K562 (cell line): Measurements from ENCODE around the gene LCA5L. TPM values are rescaled to one million over a fixed set of nuclear protein-coding genes. Genes with fewer than 3 reads are reported as not detected.

Experiments used
- ATF7 ChIP-seq: fragments of 450-650 bp; IDR thresholded peaks from 2 replicates; pipeline ENCODE4 v1.7.1; 2014; ENCODE audit warnings: mild to moderate bottlenecking, moderate library complexity
- CEBPZ ChIP-seq: fragments of 150-350 bp; IDR thresholded peaks from 2 replicates; pipeline ENCODE4 v1.6.1; 2014; ENCODE audit warnings: low read depth, mild to moderate bottlenecking, low read length, borderline replicate concordance
- HCFC1 ChIP-seq: IDR thresholded peaks from 2 replicates; pipeline ENCODE4 v1.6.1; 2012; ENCODE audit warnings: low read depth, low read length, improper control_type of control experiment
- HNRNPLL ChIP-seq: fragments of 200-400 bp; formaldehyde crosslinking; IDR thresholded peaks from 2 replicates; pipeline ENCODE4 v1.6.1; 2017; ENCODE audit warnings: low read length, low read depth, mild to moderate bottlenecking; ENCODE audit not compliant: poor library complexity, severe bottlenecking
- KDM1A ChIP-seq, 2 experiments: fragments of 450-650 bp; IDR thresholded peaks; 2 replicates each; pipeline ENCODE4 v1.6.1; 2016; ENCODE audit warnings: mild to moderate bottlenecking in 2 of 2
- KDM4B ChIP-seq, 2 experiments: fragments of 450-650 bp in 1 of 2; sonication (generic) in 1 of 2; IDR thresholded peaks; 2 replicates each; pipeline ENCODE4 v1.6.1; 2016 to 2017; ENCODE audit warnings: borderline replicate concordance in 2 of 2, antibody characterized with exemption in 1 of 2, low read depth in 1 of 2, mild to moderate bottlenecking in 1 of 2
- NBN ChIP-seq: fragments of 450-650 bp; IDR thresholded peaks from 2 replicates; pipeline ENCODE4 v1.6.1; 2016; ENCODE audit warnings: low read depth, mild to moderate bottlenecking
- NFE2 ChIP-seq: IDR thresholded peaks from 2 replicates; pipeline ENCODE4 v1.6.1; 2014; ENCODE audit warnings: antibody characterized with exemption, low read depth
- PKNOX1 ChIP-seq: fragments of 450-650 bp; IDR thresholded peaks from 2 replicates; pipeline ENCODE4 v1.6.1; 2016
- POLR2B ChIP-seq: fragments of 450-650 bp; IDR thresholded peaks from 2 replicates; pipeline ENCODE4 v1.6.1; 2018; ENCODE audit warnings: low read depth; ENCODE audit not compliant: partially characterized antibody
- RAD21 ChIP-seq, 2 experiments: fragments of 250-450 bp in 1 of 2; fragments of 450-650 bp in 1 of 2; sonication (Bioruptor Pico) in 1 of 2; formaldehyde crosslinking in 1 of 2; IDR thresholded peaks in 1 of 2; conservative IDR thresholded peaks in 1 of 2; 2 replicates each; pipeline versions ENCODE4 v1.4.0 to v1.8.0; 2020 to 2022; ENCODE audit warnings: mild to moderate bottlenecking in 2 of 2, moderate library complexity in 1 of 2
- RBFOX2 ChIP-seq: fragments of 200-400 bp; formaldehyde crosslinking; IDR thresholded peaks from 2 replicates; pipeline ENCODE4 v1.6.1; 2017; ENCODE audit warnings: low read depth, mild to moderate bottlenecking, low read length, moderate library complexity
- SUPT5H ChIP-seq: fragments of 450-650 bp; IDR thresholded peaks from 2 replicates; pipeline ENCODE4 v1.6.1; 2016
- polyA plus RNA-seq, 8 experiments: library from polyadenylated mRNA; depleted of rRNA in 4 of 8; stranded (reverse) in 5 of 8; unstranded in 3 of 8; fragments of >200 nt; fragmentation: Nextera tagmentation in 2 of 8; fragmentation: Illumina TruSeq in 1 of 8; extraction: Ambion mirVana in 2 of 8; extraction: Trizol in 1 of 8; gene quantifications; 2 replicates each; pipeline versions ENCODE4 v1.2.1 to v1.2.3, GENCODE V29; 2011 to 2014; ENCODE audit warnings: inconsistent platforms in 1 of 8, missing spikeins in 1 of 8
- total RNA-seq, 7 experiments: library from RNA; depleted of rRNA in 6 of 7; stranded (reverse); fragments of >200 nt in 6 of 7; fragmentation: Illumina TruSeq in 2 of 7; extraction: Trizol in 2 of 7; gene quantifications; 2 replicates each; pipeline versions ENCODE4 v1.2.1 to v1.2.3, GENCODE V29; 2011 to 2021; ENCODE audit warnings: low replicate concordance in 1 of 7

The LCA5L gene
- total and polyA plus RNA-seq, 9 of the 15 experiments (the other 6 are each of a cell fraction or from before 2014, with no cell fraction given): 1.8 to 4.9 (median 3.8) TPM

- TF ChIP-seq CEBPZ (no peak), PKNOX1 (peak; percentile 44; the same call in 1 of the 2 replicates), NFE2 (peak; percentile 17), POLR2B (peak; percentile 79), RBFOX2 (peak; percentile 63), SUPT5H (peak; percentile 53), HNRNPLL (no peak), RAD21 (CRISPR knock-in tag; conservative IDR thresholded peaks at IDR 0.05 in 1 of 2, IDR thresholded peaks at IDR 0.05 in 1 of 2) (peak in 1 of 2 experiments; percentile 15; a peak in 2 of 4 replicates), NBN (peak; percentile 7; the same call in 1 of the 2 replicates), KDM1A (IDR thresholded peaks at IDR 0.05) (peak in 1 of 2 experiments; percentile 35; a peak in 1 of 4 replicates), ATF7 (peak; percentile 61; the same call in 1 of the 2 replicates), HCFC1 (no peak), KDM4B (IDR thresholded peaks at IDR 0.05; ENCODE audit: borderline replicate concordance in 2 of 2, low read depth in 1 of 2) (peak in 1 of 2 experiments; percentile 67; a peak in 1 of 4 replicates)
Measured at GRCh38 chr21:39387461-39388037, 58.0 kb downstream of the LCA5L start (continued).
